GM19023 (cell line): Measurements from ENCODE around the gene PROC.

Experiments used
- ATAC-seq: cut with Tn5 transposase; IDR thresholded peaks from one replicate; pipeline ENCODE4 v1.9.1; 2021; ENCODE audit warnings: mild to moderate bottlenecking, moderate library complexity; ENCODE audit not compliant: unreplicated experiment

The PROC gene

DNA sequence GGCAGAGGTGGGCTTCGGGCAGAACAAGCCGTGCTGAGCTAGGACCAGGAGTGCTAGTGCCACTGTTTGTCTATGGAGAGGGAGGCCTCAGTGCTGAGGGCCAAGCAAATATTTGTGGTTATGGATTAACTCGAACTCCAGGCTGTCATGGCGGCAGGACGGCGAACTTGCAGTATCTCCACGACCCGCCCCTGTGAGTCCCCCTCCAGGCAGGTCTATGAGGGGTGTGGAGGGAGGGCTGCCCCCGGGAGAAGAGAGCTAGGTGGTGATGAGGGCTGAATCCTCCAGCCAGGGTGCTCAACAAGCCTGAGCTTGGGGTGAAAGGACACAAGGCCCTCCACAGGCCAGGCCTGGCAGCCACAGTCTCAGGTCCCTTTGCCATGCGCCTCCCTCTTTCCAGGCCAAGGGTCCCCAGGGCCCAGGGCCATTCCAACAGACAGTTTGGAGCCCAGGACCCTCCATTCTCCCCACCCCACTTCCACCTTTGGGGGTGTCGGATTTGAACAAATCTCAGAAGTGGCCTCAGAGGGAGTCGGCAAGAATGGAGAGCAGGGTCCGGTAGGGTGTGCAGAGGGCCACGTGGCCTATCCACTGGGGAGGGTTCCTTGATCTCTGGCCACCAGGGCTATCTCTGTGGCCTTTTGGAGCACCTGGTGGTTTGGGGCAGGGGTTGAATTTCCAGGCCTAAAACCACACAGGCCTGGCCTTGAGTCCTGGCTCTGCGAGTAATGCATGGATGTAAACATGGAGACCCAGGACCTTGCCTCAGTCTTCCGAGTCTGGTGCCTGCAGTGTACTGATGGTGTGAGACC, at the start of gene PROC:
TSS of gene PROC (plus strand) at position 128 of the 812 bp plus-strand sequence. CDS start 1,516 bp downstream, outside the sequence.
- ATAC-seq, result no peak

DNA sequence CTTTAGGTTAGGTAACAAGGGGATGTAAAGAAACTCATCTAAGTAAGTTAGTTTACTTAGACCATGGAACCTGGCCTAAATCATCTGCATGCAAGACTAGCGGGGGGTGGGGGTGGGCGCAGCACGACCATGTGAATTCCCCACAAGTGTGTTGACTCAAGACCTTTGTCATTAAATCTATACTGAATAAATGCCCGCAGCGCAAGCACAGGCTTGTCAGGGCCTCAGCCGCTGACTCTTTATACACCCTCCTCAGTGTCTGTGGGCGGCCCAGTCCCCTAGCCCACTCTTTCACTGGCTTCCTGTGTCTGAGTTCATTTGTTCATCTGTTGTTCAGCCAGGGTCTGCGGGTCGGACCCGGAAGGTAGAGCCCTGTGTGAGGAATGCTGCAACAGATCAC, 48.2 kb upstream of the PROC start:
- no peak for ATAC-seq

DNA sequence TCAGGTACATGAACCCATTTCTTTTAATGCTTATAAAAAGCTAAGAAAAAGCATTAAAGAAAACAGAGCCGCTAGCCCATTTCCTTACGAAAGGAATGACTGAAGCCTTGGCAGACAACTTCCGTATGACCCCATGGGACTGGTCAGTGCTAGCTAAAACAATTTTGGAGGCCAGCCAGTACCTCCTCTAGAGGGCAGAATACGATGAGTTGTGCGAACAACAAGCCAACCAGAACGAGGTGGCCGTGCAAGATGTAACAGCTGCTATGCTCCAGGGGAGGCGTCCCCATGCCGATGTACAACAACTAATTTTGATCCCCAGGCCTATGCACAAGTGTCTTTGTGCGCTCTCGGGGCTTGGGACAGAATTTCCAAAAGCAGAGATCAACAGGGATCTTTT, 47.2 kb upstream of the PROC start:
- no peak for ATAC-seq

DNA sequence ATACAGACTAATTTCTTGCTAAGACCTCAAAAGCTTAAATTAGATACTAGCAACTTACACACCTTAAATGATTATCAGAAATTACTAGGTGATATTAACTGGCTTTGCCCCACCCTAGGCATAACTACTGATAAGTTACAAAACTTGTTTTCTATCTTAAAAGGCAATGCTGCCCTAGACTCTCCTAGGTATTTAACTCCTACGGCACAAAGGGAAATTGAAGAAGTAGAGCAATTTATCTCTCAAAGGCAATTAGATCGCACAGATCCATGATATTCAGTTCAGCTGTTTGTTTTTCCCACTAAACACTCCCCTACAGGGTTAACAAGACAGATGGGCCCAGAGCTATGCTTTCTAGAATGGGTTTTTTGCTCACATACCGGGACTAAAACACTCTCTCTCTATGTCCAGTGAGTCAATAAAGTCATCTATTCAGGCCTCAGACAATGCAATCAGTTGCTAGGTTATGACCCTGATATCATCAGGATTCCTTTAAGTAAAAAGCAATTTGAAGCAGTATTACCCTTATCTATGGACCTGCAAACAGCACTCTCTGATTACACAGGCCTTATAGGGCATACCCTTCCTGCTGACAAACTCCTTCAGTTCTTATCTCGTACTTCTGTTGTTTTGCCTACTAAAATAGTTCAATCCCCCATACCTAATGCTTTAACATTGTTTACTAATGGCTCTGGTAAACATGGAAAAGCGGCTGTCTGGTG, 44.7 kb upstream of the PROC start:
- ATAC-seq, result no peak

- ATAC-seq, result no peak
Measured at GRCh38 chr2:127376257-127376656, 42.0 kb upstream of the PROC start.

DNA sequence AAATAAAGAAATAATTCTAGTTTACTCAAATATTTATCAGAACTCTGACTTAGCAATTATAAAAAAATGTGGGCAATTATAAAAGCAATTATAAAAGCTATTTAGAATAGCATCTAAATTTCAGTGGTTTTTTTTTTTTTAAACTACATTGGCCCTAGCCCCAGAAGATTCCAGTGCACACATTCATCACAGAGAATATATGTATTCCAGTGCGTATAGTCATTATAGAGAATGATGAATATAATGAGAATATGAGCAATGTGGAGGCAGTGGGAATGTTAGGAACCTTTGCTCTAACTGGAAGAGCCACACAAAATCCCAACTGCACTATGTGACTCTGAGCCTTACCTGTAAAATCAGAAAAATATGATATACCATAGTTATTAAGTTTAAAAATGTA, 41.0 kb upstream of the PROC start:
- ATAC-seq, result no peak

DNA sequence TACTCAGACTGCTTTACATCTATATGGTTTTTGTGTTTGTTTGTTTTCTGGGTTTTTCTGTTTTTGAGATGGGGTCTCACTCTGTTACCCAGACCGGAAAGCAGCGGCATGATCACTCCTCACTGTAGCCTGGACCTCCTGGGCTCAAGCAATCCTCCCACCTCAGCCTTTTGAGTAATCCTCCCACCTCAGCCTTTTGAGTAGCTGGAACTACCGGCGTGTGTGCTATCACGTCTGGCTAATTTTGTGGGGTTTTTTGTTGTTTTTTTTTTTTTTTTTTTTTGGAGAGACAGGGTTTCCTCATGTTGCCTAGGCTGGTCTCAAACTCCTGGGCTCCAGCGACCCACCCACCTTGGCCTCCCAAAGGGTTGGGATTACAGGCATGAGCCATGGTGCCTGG, 39.5 kb upstream of the PROC start:
- no peak for ATAC-seq

DNA sequence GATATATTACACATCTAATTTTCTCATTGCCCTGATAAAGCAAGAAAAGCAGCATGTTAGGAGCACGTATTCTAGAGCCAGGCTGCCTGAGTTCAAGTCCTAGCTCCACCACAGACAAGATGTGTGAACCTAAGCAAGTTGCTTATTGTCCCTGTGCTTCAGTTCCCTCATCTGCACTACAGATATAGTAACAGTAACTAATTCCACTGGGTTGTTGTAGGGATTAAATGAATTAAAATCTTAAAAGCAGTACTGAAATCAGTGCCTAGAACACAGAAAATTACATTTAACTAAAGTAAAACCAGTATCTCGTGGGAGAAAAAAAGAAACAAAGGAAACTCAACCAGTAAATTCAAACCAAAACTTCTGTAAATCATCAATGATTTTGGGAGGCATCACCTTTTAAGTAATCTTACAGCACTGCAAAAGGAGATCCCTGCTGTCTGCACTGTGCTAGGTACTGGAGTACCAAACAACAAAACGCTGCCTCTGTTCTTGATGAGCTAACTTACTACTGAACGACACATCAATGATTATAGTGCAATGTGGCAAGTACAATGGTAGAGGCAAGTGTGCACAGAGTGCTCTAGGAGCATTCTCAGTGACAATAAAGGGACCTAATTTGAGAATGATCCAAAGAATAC, 38.4 kb upstream of the PROC start:
- no peak for ATAC-seq

DNA sequence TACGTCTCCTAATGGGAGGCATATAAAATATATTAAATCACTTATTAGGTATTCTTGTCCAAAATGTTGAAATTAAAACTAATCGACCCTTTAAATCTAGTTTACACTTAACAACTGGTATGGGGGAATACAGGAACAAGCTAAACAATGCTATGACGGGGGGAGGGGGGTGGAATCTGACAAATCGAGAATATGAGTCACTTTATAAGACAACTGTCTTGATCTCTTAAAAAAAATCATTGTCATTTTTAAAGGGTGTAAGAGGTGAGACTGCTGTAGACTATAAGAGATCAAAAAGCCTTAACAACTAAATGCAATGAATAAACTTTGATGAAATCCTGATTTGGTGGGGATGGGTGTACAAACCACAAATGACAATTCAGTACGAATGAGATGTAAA, 36.5 kb upstream of the PROC start:
- ATAC-seq, result no peak

DNA sequence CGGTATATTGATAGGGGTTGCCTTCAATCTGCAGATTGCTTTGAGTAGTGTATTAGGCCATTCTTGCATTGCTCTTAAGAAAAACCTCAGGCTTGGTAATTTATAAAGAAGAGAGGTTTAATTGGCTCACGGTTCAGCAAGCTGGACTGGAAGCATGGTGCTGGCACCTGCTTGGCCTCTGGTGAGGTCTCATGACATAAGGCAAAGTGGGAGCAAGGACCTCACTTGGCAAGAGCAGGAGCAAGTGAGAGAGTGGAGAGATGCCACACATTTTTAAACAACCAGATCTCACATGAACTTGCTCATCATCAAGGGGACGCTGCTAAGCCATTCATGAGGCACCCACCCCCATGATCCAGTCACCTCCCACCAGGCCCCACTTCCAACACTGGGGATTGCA, 35.4 kb upstream of the PROC start:
- no peak for ATAC-seq

DNA sequence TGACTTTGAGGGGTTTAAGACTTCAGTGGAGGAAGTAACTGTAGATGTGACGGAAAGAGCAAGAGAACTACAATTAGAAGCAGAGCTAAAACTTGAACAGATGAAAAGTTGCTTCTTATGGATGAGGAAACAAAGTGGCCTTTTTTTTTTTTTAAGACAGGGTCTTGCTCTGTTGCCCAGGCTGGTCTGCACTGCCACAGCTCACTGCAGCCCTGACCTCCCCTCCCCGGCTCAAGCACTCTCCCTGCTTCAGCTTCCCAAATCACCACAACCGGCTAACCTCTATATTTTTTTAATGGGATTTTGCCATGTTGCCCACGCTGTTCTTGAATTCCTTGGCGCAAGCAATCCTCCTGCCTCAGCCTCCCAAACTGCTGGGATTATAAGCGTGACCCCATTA, 33.7 kb upstream of the PROC start:
- ATAC-seq, result no peak

- no peak for ATAC-seq
Measured at GRCh38 chr2:127386246-127386645, 32.0 kb upstream of the PROC start.

DNA sequence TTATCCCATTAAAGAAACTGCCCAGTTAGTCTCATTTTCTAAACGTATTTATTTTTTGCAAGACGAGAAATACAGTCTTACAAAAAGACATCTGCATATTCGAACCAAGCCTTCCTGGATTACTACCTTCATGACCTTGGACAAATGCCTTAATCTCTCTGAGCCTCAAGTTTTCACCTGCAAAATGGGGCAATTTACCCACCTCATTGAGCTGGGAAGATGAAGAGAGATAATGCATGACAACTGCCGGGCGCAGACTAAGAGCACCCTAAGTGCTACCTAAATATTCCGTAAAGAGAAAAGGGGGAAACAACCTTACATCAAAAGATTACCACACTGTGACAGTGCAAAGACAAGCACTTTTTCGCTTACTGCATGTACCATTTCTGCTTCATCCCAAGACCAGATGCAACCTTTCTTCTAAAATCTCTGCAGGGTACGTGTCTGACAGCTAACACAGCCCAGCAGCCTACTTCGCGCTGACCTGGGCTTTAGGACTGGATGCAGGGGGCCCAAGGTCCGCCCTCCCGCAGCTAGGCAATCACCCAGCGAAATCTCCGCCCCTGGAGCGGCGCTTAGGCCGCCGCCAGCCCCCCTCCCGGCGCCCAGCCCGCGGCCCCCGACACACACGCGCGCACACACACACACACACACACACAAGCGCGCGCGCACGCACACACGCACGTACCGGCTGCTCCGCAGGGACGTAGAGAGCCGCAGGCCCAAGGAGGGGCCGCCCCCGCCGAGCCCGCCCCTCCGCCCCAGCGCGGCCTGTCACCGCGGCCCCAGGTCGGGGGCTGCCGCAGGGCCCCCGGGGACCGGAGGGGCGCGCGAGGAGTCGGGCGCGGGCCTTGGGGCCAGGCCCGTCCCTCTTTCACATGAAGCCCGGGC, 31.2 kb upstream of the PROC start:
- ATAC-seq, result peak; percentile 73

- ATAC-seq, result peak; percentile 76
Measured at GRCh38 chr2:127387655-127388422, 30.4 kb upstream of the PROC start, which contains the start of gene MAP3K2. MAP3K2 (minus strand) TSS chr2:127387975; CDS start chr2:127343129, 44,846 bp downstream.

DNA sequence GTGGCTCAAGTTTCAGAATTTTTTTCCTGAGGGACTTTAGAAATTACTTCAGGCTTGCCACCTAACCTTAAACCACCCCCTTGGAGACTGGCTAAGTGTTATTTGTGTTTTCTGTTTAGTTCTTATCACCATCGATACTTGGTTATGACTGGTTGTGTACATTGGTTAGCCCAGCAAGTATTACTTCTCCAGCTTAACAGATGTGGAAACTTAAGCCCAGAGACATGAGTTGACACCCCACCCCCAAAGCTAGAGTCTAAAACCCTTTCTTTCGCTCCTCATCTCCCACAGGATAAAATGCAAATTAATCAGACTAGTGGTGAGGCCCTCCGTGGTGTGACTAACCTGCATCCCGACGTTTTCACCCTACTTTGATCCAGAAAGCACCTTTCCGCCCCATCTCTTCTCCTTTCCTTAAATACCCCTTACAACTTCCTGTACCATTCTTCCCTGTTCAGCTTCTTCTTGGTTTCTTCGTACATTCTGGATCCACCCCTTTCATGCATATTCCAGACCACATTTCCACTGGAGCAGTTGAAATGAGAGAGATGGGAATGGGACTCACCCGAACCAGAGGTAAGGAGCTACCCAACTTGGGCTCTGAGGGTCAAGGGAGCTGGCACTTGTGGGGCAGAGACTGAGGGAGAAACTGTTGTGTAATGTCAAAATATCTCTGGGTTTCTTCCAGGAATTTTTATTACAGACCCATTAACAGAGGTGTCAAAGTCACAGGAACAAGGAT, 29.6 kb upstream of the PROC start:
- peak; percentile 15 for ATAC-seq

GRCh38 chr2:127389778-127390435, 28.3 kb upstream of the PROC start:
- ATAC-seq, result no peak

GRCh38 chr2:127392133-127392827, 25.9 kb upstream of the PROC start:
- ATAC-seq, result no peak
